GM12891 (cell line): Measurements from ENCODE around the gene PCDHA13.

Experiments
- POLR2A ChIP-seq: IDR thresholded peaks from 2 replicates; pipeline ENCODE4 v1.6.1; 2011; ENCODE audit warnings: low read depth, low read length, control low read depth
- POLR2AphosphoS5 ChIP-seq: IDR thresholded peaks from 2 replicates; pipeline ENCODE4 v1.6.1; 2011; ENCODE audit warnings: low read depth, low read length, control low read depth

DNA sequence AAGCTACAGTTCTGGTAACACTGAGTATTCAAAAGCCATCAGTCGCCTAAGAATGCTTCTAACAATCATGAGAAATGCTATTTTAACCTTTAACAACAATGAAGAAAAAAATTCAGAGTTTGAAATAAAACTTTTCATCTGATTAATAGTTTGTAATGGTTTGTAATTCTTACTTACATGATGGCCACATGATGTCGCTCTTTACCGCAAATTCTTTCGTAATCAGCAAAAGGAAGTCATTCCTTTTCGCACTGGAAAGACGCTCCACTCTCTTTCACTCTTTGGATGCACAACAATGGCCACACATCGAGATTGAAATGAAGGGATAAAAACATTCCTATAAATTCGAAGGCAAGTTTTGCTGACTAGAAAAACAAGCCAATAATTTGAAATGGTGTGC lies 47.9 kb upstream of the PCDHA13 start, which contains the start of gene PCDHA7:
- TF ChIP-seq POLR2A (no peak), POLR2AphosphoS5 (no peak)
